GM21360 (cell line): ENCODE measurements around the gene APELA.

ENCODE experiments used
- ATAC-seq: cut with Tn5 transposase; IDR thresholded peaks from one replicate; pipeline ENCODE4 v1.9.1; 2021; ENCODE audit warnings: mild to moderate bottlenecking, moderate library complexity; ENCODE audit not compliant: unreplicated experiment

APELA gene, protein sequence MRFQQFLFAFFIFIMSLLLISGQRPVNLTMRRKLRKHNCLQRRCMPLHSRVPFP

GRCh38 chr4:164876700-164877324 lies at the start of gene APELA:
Gene APELA, plus strand, starts transcription at chr4:164877178. Its CDS starts 154 bp downstream, at chr4:164877332.
- peak; percentile 88 for ATAC-seq

GRCh38 chr4:164828955-164829354 lies 48.0 kb upstream of the APELA start:
- no peak for ATAC-seq

GRCh38 chr4:164846566-164846965 lies 30.4 kb upstream of the APELA start:
- ATAC-seq: no peak

GRCh38 chr4:164847016-164847415 lies 30.0 kb upstream of the APELA start:
- ATAC-seq: no peak

DNA sequence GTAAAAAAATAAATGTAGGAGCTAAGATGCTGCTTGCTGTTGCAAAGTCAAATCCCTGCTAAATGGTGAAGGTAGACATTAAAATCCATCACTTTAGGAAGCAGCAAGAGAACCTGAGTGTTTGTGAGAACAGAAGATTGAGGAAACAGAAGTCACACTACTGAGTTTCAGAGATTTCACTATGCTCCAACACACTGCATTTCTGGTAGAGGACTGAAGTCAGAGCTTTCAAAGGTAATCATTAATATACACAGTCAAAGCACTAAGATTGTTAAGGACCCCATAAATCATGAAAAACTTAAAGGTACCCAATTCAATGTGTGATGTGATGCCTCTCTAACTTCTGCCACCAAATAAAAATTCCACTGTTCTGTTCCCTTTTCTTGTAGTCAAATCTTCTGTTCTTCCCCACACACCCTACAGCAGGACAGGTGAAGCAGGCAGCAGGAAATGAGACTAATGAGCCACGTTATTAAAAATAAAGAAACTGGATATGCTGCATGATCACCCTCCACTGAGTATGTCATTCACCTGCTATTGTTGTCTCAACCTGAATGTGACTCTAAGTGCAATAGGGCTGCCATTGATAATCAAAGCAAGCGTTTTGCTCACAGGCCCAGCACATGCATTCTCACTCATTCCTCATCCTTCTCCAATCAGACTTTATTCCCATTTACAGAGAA lies 28.9 kb upstream of the APELA start:
- no peak for ATAC-seq

GRCh38 chr4:164856396-164856795 lies 20.6 kb upstream of the APELA start:
- no peak for ATAC-seq

DNA sequence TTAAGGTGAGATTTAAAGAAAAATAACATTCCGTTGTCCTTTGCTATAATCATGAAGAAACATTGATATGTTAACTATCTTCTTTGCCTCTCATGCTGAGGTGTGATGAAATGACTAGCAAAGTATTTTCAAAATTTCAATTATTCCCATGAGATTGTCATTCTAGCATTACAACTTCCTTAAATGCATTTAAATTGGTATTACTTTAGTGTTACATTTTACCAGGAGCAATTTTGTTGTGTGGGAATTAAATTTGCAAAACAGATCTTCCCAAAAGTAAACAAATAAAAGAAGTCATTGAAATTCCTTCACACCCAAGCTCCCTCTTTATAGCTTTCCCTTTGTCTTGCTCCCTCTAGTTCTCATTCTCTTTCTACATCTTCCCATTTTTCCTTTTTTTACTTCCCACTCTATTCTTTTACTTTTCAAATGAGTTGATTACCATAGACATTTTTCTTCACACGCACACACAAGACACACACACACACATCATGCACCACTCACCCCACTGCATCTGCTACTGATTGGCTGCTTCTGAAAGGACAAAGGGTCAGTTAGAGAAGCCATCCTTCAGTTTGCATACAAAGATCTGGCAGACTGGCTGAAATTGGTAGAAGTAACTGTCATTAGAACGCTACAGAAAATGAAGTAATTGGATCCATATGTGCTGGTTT lies 10.0 kb upstream of the APELA start:
- no peak for ATAC-seq

DNA sequence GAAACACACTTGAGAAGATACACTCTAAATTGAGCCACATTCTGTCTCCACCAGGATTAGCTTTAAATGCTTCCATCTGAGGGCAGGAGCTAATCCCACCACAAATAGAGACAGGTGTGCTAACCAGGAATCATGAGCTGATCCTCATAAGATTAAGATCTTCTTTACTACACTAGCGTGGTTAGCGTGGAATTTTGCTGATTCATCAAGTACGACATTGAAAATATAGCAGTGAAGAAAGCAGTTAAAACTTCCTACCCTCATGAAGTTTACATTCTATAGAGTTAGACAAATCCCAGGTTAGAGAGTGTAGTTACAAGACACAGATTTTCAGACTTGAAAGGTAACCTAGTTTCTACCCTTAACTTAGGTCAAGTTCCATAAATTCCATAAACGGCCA lies 5.3 kb upstream of the APELA start:
- ATAC-seq: no peak

GRCh38 chr4:164872481-164872880 lies 4.5 kb upstream of the APELA start:
- ATAC-seq: no peak

- no peak for ATAC-seq
Measured at GRCh38 chr4:164874789-164875188, 2.2 kb upstream of the APELA start.

DNA sequence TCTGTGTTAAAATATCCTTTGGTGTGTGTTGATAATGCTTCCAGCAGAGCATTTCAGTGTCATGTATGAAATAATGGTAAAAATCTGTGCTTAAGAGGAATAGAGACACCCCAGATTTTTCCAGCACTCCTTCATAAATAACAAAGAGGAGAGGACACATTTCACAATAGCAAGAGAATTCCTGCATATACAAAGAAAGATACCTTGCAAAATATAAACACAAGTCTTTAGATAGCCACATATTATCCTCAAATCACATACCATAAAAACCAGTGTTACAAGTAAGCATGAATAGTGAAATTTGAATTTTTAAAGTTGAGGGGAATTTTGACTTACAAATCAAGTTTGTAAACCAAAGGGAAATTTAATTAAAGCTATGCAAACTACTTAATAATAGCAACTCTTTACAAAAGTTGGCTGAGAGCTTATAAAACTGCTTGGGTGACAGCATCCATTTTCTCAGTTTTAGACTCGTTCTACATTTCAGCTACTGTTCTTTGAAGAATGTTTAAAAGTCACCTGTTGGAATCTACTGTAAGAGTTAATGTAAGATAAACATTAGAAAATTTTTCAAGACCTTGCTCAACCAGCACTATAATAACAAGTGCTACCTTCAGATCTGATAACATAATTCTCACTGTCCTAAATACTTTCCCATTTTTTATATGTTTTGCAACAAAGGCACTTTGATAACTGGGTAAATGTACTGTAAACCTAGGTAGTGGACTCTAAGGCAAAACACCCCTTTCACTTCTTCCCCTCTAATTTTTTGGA lies 3.7 kb downstream of the APELA start:
- no peak for ATAC-seq

DNA sequence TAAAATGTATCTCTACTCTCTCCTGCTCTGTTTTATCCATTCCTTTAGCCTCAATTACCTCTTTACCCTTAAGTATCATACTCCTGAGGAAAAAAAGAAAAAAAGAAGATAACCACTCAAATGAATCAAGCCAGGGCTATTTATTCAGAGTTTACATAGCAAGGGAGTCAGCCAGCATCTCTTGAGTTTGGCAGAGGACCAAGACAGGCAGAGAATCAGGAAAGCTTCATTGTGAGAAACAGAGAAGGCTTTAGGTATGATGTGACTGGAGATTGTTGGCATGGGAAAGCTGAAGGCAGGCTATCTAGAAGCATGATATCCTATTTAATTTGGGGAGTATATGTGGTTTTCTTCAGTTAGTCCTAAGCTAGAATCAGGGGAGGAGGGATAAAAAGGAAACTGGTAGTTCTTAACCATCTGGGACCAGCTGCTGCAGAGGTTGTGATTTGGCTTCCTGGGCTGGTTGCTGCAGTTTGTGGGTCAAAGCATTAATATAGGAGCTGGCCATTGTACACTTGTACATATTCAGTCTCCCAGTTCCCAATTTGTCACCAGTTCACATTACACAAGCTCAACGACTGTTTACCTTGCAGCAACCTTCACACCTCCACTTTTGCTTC lies 11.2 kb downstream of the APELA start:
- ATAC-seq: no peak

GRCh38 chr4:164890691-164891090 lies 13.7 kb downstream of the APELA start:
- ATAC-seq: no peak

GRCh38 chr4:164892018-164892417 lies 15.0 kb downstream of the APELA start:
- peak; percentile 87 for ATAC-seq

DNA sequence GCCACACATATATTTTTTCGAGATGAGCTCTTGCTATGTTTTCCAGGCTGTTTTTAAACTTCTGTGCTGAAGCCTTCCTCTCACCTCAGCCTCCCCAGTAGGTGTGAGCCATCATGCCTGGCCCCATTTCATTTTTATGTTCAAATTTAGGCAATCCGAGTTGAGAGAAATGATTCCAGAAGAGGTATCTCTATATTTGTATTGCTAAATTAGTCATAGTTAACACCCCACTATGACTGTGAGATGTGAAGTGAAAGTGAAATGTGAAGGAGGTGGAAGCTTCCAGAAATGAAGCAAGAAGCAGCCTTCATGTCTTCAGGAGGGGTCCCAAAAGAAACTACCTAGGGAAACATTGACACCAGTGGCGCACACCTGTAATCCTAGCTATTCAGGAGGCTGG lies 17.7 kb downstream of the APELA start:
- ATAC-seq: peak; percentile 77

- ATAC-seq: no peak
Measured at GRCh38 chr4:164902608-164903007, 25.6 kb downstream of the APELA start.

DNA sequence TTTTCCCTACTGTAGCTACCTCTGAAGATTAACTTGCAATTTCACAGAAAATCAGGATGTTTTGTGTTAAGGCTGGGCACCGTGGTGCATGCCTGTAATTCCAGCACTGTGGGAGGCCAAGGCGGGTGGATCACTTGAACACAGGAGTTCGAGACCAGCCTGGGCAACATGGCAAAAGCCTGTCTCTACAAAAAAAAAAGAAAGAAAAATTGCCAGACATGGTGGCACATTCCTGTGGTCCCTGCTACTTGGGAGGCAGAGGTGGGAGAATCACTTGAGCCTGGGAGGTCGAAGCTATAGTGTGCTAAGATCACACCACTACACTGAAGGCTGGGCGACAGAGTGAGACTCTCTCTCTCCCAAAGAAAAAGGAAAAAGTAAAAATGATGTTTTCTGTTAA lies 27.4 kb downstream of the APELA start:
- no peak for ATAC-seq

- no peak for ATAC-seq
Measured at GRCh38 chr4:164904941-164905340, 28.0 kb downstream of the APELA start.

GRCh38 chr4:164906368-164906767 lies 29.4 kb downstream of the APELA start:
- ATAC-seq: no peak

DNA sequence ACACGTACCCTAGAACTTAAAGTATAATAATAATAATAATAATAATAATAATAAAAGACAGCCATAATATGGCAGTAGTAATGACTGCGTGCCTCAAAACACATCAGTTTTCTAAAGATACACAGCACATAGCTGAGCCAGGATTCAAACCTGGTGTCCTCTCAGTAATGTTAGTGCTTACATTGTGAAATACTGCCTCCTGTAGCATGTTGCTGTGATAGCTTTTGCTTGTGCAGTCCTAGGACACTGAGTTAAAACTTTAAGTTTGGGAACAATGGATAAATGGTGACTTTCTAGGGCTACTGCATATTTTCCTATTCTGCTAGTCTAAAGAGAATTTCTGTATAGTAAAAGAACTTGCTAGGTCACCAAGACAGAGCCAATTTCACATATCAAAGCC lies 36.5 kb downstream of the APELA start:
- ATAC-seq: peak; percentile 70

GRCh38 chr4:164918956-164919355 lies 42.0 kb downstream of the APELA start:
- no peak for ATAC-seq
